ENCODE data around the gene NOA1.

- TF ChIP-seq, protein P1, sequence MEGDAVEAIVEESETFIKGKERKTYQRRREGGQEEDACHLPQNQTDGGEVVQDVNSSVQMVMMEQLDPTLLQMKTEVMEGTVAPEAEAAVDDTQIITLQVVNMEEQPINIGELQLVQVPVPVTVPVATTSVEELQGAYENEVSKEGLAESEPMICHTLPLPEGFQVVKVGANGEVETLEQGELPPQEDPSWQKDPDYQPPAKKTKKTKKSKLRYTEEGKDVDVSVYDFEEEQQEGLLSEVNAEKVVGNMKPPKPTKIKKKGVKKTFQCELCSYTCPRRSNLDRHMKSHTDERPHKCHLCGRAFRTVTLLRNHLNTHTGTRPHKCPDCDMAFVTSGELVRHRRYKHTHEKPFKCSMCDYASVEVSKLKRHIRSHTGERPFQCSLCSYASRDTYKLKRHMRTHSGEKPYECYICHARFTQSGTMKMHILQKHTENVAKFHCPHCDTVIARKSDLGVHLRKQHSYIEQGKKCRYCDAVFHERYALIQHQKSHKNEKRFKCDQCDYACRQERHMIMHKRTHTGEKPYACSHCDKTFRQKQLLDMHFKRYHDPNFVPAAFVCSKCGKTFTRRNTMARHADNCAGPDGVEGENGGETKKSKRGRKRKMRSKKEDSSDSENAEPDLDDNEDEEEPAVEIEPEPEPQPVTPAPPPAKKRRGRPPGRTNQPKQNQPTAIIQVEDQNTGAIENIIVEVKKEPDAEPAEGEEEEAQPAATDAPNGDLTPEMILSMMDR (IDR thresholded peaks at IDR 0.05; ENCODE audit: extremely low read depth in 1 of 2, insufficient read depth in 1 of 2, low read depth in 1 of 2, low read length in 2 of 2) = no peak
- no peak for TF ChIP-seq POLR2A (IDR thresholded peaks at IDR 0.05; ENCODE audit: low read depth, low read length)
- TF ChIP-seq MAX (IDR thresholded peaks at IDR 0.05; ENCODE audit: insufficient read depth, insufficient read length) = no peak
- no peak for TF ChIP-seq POLR2AphosphoS5 (IDR thresholded peaks at IDR 0.05; ENCODE audit: insufficient read depth, low read depth, low read length)
- no peak for TF ChIP-seq GATA2 (IDR thresholded peaks at IDR 0.05; ENCODE audit: insufficient read depth, insufficient read length, low read depth, low read length)
- no peak for TF ChIP-seq EZH2 (IDR thresholded peaks at IDR 0.05; ENCODE audit: borderline replicate concordance, low read depth, low read length, severe bottlenecking)
- no peak for TF ChIP-seq MYC (IDR thresholded peaks at IDR 0.05; ENCODE audit: low read depth, low read length)
- no peak for TF ChIP-seq JUN (IDR thresholded peaks at IDR 0.05; ENCODE audit: borderline replicate concordance, insufficient read depth, insufficient read length, low read depth)
Measured at GRCh38 chr4:56976837-56977320, 527 bp downstream of the NOA1 start.

All from endothelial cell of umbilical vein (primary cell).